ENCODE data around the gene RNU6-9. TPM values are rescaled to one million over a fixed set of nuclear protein-coding genes. Genes with fewer than 3 reads are reported as not detected.

RNU6-9 gene
- polyA plus RNA-seq, 5 donors = not detected

GRCh38 chr19:896999-897398, 3.7 kb downstream of the RNU6-9 start:
- no peak for DNase-seq

GRCh38 chr19:897442-898039, 4.3 kb downstream of the RNU6-9 start:
- no peak for DNase-seq

- no peak for DNase-seq
Measured at GRCh38 chr19:898663-899062, 5.4 kb downstream of the RNU6-9 start.

- no peak for DNase-seq
Measured at GRCh38 chr19:899336-900042, 6.2 kb downstream of the RNU6-9 start.

GRCh38 chr19:900043-900301, 6.7 kb downstream of the RNU6-9 start:
- DNase-seq = no peak

GRCh38 chr19:900302-901111, 7.2 kb downstream of the RNU6-9 start:
- DNase-seq = no peak

GRCh38 chr19:901216-902092, 8.2 kb downstream of the RNU6-9 start:
- no peak for DNase-seq

- DNase-seq = no peak
Measured at GRCh38 chr19:902093-902370, 8.7 kb downstream of the RNU6-9 start.

GRCh38 chr19:902446-903226, 9.4 kb downstream of the RNU6-9 start:
- no peak for DNase-seq

GRCh38 chr19:903266-903797, 10.0 kb downstream of the RNU6-9 start:
- no peak for DNase-seq

- no peak for DNase-seq
Measured at GRCh38 chr19:904545-904944, 11.3 kb downstream of the RNU6-9 start.

- no peak for DNase-seq
Measured at GRCh38 chr19:906480-906879, 13.2 kb downstream of the RNU6-9 start.

GRCh38 chr19:907183-907853, 14.0 kb downstream of the RNU6-9 start:
- no peak for DNase-seq

GRCh38 chr19:911197-912033, 18.1 kb downstream of the RNU6-9 start:
- DNase-seq = no peak

GRCh38 chr19:912181-913079, 19.1 kb downstream of the RNU6-9 start:
- DNase-seq = no peak

- DNase-seq = no peak
Measured at GRCh38 chr19:913080-913748, 19.9 kb downstream of the RNU6-9 start, which contains the start of gene R3HDM4. R3HDM4 (minus strand) TSS chr19:913219; CDS start chr19:913157, 62 bp downstream.

- DNase-seq = no peak
Measured at GRCh38 chr19:916645-917322, 23.5 kb downstream of the RNU6-9 start.
